ENCODE measurements around the gene DDX47.

DNA sequence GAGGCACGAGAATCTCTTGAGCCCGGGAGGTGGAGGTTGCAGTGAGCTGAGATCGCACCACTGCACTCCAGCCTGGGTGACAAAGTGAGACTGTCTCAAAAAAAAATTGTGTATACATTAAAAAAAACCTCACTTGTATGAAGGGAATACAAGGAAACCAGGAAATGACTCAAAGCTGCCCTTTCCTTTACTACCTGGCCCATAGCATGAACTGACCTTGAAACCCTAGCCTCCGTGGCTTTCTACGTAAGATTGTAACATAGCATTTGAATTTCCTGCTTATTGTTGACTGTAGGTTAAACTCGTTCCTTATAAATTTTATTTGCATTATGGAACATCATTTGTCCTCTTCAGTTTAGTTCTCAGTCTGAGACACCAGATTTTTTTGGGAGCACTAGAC is 9.1 kb upstream of the DDX47 start:
- TF ChIP-seq, protein P1, sequence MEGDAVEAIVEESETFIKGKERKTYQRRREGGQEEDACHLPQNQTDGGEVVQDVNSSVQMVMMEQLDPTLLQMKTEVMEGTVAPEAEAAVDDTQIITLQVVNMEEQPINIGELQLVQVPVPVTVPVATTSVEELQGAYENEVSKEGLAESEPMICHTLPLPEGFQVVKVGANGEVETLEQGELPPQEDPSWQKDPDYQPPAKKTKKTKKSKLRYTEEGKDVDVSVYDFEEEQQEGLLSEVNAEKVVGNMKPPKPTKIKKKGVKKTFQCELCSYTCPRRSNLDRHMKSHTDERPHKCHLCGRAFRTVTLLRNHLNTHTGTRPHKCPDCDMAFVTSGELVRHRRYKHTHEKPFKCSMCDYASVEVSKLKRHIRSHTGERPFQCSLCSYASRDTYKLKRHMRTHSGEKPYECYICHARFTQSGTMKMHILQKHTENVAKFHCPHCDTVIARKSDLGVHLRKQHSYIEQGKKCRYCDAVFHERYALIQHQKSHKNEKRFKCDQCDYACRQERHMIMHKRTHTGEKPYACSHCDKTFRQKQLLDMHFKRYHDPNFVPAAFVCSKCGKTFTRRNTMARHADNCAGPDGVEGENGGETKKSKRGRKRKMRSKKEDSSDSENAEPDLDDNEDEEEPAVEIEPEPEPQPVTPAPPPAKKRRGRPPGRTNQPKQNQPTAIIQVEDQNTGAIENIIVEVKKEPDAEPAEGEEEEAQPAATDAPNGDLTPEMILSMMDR (IDR thresholded peaks at IDR 0.05; ENCODE audit: low read length) = no peak
- TF ChIP-seq EZH2 (IDR thresholded peaks at IDR 0.05; ENCODE audit: borderline replicate concordance, low read length) = no peak

Data from OCI-LY1 (cell line).